CD8-positive, alpha-beta memory T cell (primary cell): Measurements from ENCODE around the gene CASP8. TPM values are rescaled to one million over a fixed set of nuclear protein-coding genes. Genes with fewer than 3 reads are reported as not detected.
"Not testable (repeated sequence)": the region's sequence is repeated elsewhere in the genome, so short reads cannot be mapped to it uniquely, and the experiment has no call there.

Experiments used
- CTCF ChIA-PET: fragments of 350-600 bp; sonication (Branson Sonifier 250); formaldehyde crosslinking; loops from one replicate; lab custom pipeline; 2021; ENCODE audit warnings: antibody characterized with exemption; lab: Charles Lee
- POLR2A ChIA-PET: fragments of 350-600 bp; sonication (Branson Sonifier 250); formaldehyde crosslinking; loops from one replicate; lab custom pipeline; 2021; ENCODE audit warnings: antibody characterized with exemption; lab: Charles Lee
- DNase-seq, 5 donors: peaks; one replicate each; pipeline versions ENCODE4 v3.0.0 to v3.0.0-alpha.2; 2020 to 2022; ENCODE audit warnings: mixed read lengths in 1 of 5
- H3K27ac ChIP-seq: one replicate; pipeline ENCODE4 v1.7.0; 2013; ENCODE audit warnings: low read depth, mild to moderate bottlenecking, low read length, moderate library complexity
- H3K27me3 ChIP-seq: 2 replicates; pipeline ENCODE4 v1.7.0; 2013; ENCODE audit warnings: low read length, mild to moderate bottlenecking; ENCODE audit not compliant: insufficient read depth, poor library complexity, severe bottlenecking
- H3K36me3 ChIP-seq: 2 replicates; pipeline ENCODE4 v1.7.0; 2013; ENCODE audit warnings: mild to moderate bottlenecking, low read length, moderate library complexity; ENCODE audit not compliant: insufficient read depth
- H3K4me1 ChIP-seq: 2 replicates; pipeline ENCODE4 v1.7.0; 2013; ENCODE audit warnings: mild to moderate bottlenecking, low read length, moderate library complexity; ENCODE audit not compliant: insufficient read depth
- H3K4me3 ChIP-seq: 2 replicates; pipeline ENCODE4 v1.7.0; 2013; ENCODE audit warnings: mild to moderate bottlenecking, low read length
- H3K9me3 ChIP-seq: 2 replicates; pipeline ENCODE4 v1.7.0; 2013; ENCODE audit warnings: mild to moderate bottlenecking, low read length
- H3K27ac Mint-ChIP-seq, 8 donors: one replicate each; pipeline ENCODE4 v1.8.0; 2020 to 2021; ENCODE audit warnings: mixed read lengths in 8 of 8, mild to moderate bottlenecking in 6 of 8, inconsistent platforms in 3 of 8, moderate library complexity in 3 of 8
- H3K27me3 Mint-ChIP-seq, 2 donors: one replicate each; pipeline ENCODE4 v1.8.0; 2020 to 2021; ENCODE audit warnings: mixed read lengths in 2 of 2, mild to moderate bottlenecking in 1 of 2, moderate library complexity in 1 of 2
- H3K36me3 Mint-ChIP-seq, 3 donors: one replicate each; pipeline ENCODE4 v1.8.0; 2020 to 2021; ENCODE audit warnings: mixed read lengths in 3 of 3, inconsistent platforms in 1 of 3, mild to moderate bottlenecking in 1 of 3
- H3K4me1 Mint-ChIP-seq, 3 donors: one replicate each; pipeline ENCODE4 v1.8.0; 2020 to 2021; ENCODE audit warnings: mixed read lengths in 3 of 3, inconsistent platforms in 1 of 3, mild to moderate bottlenecking in 1 of 3
- H3K4me3 Mint-ChIP-seq, 7 donors: one replicate each; pipeline ENCODE4 v1.8.0; 2020 to 2021; ENCODE audit warnings: mixed read lengths in 7 of 7, mild to moderate bottlenecking in 6 of 7, moderate library complexity in 4 of 7, inconsistent platforms in 2 of 7
- H3K9me3 Mint-ChIP-seq, 5 donors: one replicate each; pipeline ENCODE4 v1.8.0; 2020 to 2022; ENCODE audit warnings: mixed read lengths in 5 of 5, mild to moderate bottlenecking in 3 of 5, moderate library complexity in 2 of 5, inconsistent platforms in 1 of 5
- polyA plus RNA-seq: library from polyadenylated mRNA; unstranded; fragments of 300-500 nt; fragmentation: Illumina TruSeq; gene quantifications from one replicate; pipeline ENCODE4 v1.2.3, GENCODE V29; 2021
- total RNA-seq, 2 experiments: library from RNA; stranded (reverse); gene quantifications; one replicate each; pipeline ENCODE4 v1.2.3, GENCODE V29; 2021

Gene CASP8
- total and polyA plus RNA-seq, 3 experiments from 2014 or later, result 48.1 to 108 (median 55.5) TPM

DNA sequence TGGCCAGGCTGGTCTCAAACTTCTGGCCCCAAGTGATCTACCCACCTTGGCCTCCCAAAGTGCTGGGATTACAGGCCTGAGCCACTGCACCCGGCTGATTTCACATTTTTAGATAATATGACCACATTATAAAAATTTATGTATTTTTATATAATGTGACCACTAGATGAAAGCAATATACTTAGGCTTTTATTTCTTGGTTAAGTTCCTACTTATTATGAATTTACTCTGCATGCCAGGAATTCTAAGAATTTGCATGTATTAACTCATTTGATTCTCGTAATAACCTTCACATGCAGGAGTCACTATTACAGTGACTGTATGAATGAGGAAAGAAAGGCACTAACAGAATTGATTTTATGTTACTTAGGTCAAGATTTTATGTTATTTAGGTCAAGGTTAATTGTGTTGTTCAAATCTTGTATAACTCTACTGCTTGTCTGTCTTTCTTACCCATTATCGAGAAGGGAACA is 25.6 kb upstream of the CASP8 start:
- peaks cover 51% of the 10 kb centered on the region for H3K4me1 ChIP-seq
- CTCF ChIA-PET, result interaction anchor here (1.0 to 4.5 kb wide), 7 partner anchors 27 to 216 kb away, joined by 3 to 185 read pairs (median 19); partner anchors contain the start of genes CASP10 and CASP8
- H3K36me3 ChIP-seq, result peaks cover 2% of the 10 kb centered on the region
- H3K9me3 Mint-ChIP-seq, result no peaks in the 10 kb centered on the region
- H3K36me3 Mint-ChIP-seq, result peaks cover 14 to 36% (median 14%) of the 10 kb centered on the region in 3 donors
- DNase-seq, result no peak
- peak overlapping the region; percentile 81 for H3K4me3 ChIP-seq
- peak overlapping the region; percentile 8 to 99 (median 96) for H3K27ac Mint-ChIP-seq
- H3K4me1 Mint-ChIP-seq, result peaks cover 53 to 63% (median 59%) of the 10 kb centered on the region in 3 donors
- H3K9me3 ChIP-seq, result no peaks in the 10 kb centered on the region
- no peaks in the 10 kb centered on the region for H3K27me3 ChIP-seq
- H3K4me3 Mint-ChIP-seq, result peak overlapping the region; percentile 94 to 99 (median 97)
- peak overlapping the region; percentile 80 for H3K27ac ChIP-seq
- no peaks in the 10 kb centered on the region for H3K27me3 Mint-ChIP-seq
- POLR2A ChIA-PET, result interaction anchor here (1.0 to 3.0 kb wide), 3 partner anchors 24 to 26 kb away, joined by 3 to 35 read pairs (median 6); partner anchors contain the start of gene CASP8

DNA sequence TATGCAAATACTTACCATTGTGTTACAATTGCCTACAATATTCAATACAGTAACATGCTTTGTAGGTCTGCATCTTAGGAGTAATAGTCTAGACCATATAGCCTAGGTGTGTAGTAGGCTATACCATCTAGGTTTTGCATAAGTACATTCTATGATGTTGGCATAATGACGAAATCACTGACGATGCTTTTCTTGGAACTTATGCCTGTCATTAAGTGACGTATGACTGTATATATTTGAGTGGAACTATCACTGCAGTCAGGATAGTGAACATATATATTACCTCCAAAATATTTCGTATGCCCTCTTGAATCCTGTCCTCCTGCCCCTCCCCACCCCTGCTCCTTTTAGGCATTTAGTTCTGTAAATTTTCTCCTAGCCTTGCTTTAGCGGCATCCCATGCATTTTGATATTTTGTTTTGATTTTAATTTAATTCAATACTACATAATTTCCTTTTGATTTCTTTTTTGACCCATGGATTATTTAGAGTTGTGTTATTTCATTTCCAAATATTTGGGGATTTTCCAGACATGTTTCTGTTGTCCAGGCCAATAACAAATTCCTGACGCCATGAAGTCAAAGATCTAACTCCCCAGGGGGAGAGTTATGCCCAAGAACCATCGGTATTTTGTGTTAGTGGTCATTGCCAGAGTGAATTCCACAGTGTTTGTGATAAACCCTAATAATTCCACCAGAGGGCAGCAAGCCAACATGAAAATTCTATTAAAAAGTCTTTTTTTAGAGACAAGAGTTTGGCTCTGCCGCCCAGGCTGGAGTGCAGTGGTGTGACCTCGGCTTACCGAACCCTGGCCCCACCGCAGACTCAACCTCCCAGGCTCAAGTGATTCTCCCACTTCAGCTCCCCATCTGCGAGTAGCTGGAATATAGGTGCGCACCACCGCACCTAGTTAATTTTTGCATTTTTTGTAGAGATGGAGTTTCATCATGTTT is 24.2 kb upstream of the CASP8 start:
- Histone ChIP-seq H3K4me1 (peaks cover 51% of the 10 kb centered on the region), H3K4me3 (peak overlapping the region; percentile 81), H3K27ac (no peak overlapping the region), H3K27me3 (no peaks in the 10 kb centered on the region), H3K36me3 (peaks cover 6% of the 10 kb centered on the region), H3K9me3 (no peaks in the 10 kb centered on the region)
- POLR2A ChIA-PET, result interaction anchor here (0.7 to 2.2 kb wide), 5 partner anchors 24 to 372 kb away, joined by 3 to 22 read pairs (median 4); partner anchors contain the start of gene CASP8
- Mint-ChIP-seq H3K4me1 (peaks cover 62 to 75% (median 73%) of the 10 kb centered on the region in 3 donors), H3K36me3 (peaks cover 24 to 49% (median 27%) of the 10 kb centered on the region in 3 donors), H3K27me3 (no peaks in the 10 kb centered on the region), H3K9me3 (no peaks in the 10 kb centered on the region), H3K27ac (peak overlapping the region; percentile 83 to 98 (median 93)), H3K4me3 (peak overlapping the region; percentile 94 to 99 (median 97))
- DNase-seq, result peak in 4 of 5 donors; percentile 32 to 73 (median 64)
- CTCF ChIA-PET, result interaction anchor here (0.7 to 4.5 kb wide), 20 partner anchors 11 to 725 kb away, joined by 3 to 185 read pairs (median 5); partner anchors contain the start of gene CASP8

DNA sequence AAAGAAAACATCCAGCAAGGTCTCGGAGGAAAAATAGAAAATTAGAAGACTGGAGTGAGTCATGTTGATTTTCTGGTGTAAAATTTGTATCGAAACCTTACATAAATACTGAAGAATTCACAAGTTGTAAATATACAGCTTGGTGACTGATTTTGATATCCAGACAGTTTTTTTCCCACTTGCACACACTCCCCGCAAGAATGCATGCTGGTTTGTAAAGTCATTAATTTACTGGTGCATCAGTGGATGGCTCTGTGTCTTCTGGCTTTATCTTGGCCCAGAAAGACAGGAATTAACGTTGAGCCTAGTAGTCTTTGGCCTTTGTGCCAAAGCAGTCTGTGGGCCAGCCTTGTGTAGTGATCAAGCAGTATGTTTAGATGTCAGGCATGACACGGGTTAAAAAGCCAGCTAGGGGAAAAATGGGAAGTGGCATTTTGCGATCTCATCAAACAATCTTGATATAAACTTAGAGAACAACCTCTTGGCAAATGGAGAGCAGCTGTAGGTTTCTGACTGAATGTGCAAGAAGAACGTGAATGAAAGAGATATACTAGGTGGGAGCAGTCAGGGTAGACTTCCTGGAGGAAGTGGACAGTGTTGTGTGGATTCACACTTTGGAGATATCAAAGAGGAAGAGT is 22.7 kb upstream of the CASP8 start:
- no peak overlapping the region for H3K4me3 ChIP-seq
- peaks cover 38% of the 10 kb centered on the region for H3K4me1 ChIP-seq
- no peaks in the 10 kb centered on the region for H3K9me3 Mint-ChIP-seq
- peaks cover 6% of the 10 kb centered on the region for H3K36me3 ChIP-seq
- H3K4me1 Mint-ChIP-seq, result peaks cover 57 to 75% (median 69%) of the 10 kb centered on the region in 3 donors
- no peak overlapping the region for H3K27ac ChIP-seq
- POLR2A ChIA-PET, result interaction anchor here (0.7 to 2.2 kb wide), 4 partner anchors 11 to 165 kb away, joined by 3 to 22 read pairs (median 6); partner anchors contain the start of gene CASP8
- no peak for DNase-seq
- CTCF ChIA-PET, result interaction anchor here (0.8 to 2.5 kb wide), 6 partner anchors 16 to 130 kb away, joined by 3 to 72 read pairs (median 13); partner anchors contain the start of gene CASP8
- peaks cover 33 to 59% (median 34%) of the 10 kb centered on the region in 3 donors for H3K36me3 Mint-ChIP-seq
- H3K27me3 ChIP-seq, result no peaks in the 10 kb centered on the region
- H3K27me3 Mint-ChIP-seq, result no peaks in the 10 kb centered on the region
- peak overlapping the region in 7 of 8 donors; percentile 51 to 90 (median 72) for H3K27ac Mint-ChIP-seq
- peak overlapping the region in 5 of 7 donors; percentile 14 to 96 (median 21) for H3K4me3 Mint-ChIP-seq
- no peaks in the 10 kb centered on the region for H3K9me3 ChIP-seq

DNA sequence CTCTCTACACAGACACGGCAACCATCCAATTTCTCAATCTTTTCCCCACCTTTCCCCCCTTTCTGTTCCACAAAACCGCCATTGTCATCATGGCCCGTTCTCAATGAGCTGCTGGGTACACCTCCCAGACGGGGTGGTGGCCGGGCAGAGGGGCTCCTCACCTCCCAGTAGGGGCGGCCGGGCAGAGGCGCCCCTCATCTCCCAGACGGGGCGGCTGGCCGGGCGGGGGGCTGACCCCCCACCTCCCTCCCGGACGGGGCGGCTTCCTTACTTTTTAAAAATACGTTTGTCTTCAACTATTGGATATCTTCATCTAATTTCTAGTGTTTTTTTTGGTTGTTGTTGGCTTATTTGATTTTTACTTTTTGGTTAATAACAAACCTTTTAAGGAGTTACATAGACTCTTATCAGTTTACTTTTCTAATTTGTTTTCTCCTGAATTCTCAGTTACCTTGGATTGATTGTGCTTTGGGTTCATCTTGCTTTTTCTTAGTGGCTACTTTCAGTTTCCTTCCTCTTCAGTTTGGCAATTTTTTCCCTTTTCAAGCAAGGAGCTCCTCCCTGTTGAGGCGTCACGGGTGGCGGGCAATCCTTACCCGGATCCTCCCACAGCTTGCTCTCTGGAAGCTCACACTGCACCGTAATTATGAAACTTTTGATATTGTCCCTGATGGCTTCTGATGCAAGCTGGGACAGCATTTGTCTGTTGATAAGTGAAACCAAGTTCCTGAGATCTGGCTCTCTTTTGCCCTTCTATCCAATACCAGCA is 21.0 kb upstream of the CASP8 start:
- H3K4me1 Mint-ChIP-seq, result peaks cover 54 to 82% (median 78%) of the 10 kb centered on the region in 3 donors
- H3K9me3 ChIP-seq, H3K4me3 ChIP-seq, DNase-seq, POLR2A ChIA-PET, H3K27me3 ChIP-seq, H3K9me3 Mint-ChIP-seq, H3K36me3 ChIP-seq, CTCF ChIA-PET, H3K27me3 Mint-ChIP-seq, H3K27ac ChIP-seq: not testable (repeated sequence)
- peaks cover 33 to 51% (median 34%) of the 10 kb centered on the region in 3 donors for H3K36me3 Mint-ChIP-seq
- peak overlapping the region; percentile 19 to 94 (median 75) for H3K27ac Mint-ChIP-seq
- peaks cover 34% of the 10 kb centered on the region for H3K4me1 ChIP-seq
- H3K4me3 Mint-ChIP-seq, result peak overlapping the region in 3 of 7 donors; percentile 27 to 55 (median 48)

DNA sequence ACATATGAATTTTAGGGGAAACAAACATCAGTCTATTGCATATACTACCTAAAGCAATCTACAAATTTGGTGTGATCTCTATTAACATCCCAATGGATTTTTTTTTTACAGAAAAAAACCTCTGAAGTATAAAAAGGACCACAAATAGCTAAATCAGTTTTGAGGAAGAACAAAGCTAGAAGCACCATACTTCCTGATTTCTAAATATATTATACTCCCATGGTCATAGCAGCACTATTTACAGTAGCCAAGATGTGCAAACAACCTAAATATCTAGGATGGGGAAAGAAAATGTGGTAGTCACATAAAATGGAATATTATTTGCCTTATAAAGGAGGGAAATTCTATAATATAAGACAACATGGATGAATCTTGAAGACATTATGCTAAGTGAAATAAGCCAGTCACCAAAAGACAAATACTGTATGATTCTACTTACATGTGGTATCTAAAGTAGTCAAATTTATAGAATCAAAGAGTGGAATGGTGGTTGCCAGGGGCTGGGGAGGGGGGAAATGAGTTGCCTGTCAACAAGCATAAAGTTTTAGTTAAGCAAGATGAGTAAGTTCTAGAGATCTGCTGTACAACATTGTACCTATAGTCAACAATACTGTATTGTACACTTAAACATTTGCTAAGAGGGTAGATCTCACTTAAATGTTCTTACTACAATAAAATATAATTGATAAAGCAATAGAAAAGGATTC is 17.6 kb upstream of the CASP8 start:
- DNase-seq, result no peak
- Mint-ChIP-seq H3K4me3 (no peak overlapping the region), H3K27ac (peak overlapping the region in 7 of 8 donors; percentile 42 to 77 (median 56)), H3K4me1 (peaks cover 42 to 82% (median 78%) of the 10 kb centered on the region in 3 donors), H3K27me3 (no peaks in the 10 kb centered on the region), H3K36me3 (peaks cover 27 to 52% (median 28%) of the 10 kb centered on the region in 3 donors), H3K9me3 (no peaks in the 10 kb centered on the region)
- Histone ChIP-seq H3K36me3 (peaks cover 6% of the 10 kb centered on the region), H3K4me1 (peaks cover 14% of the 10 kb centered on the region), H3K27me3 (no peaks in the 10 kb centered on the region), H3K27ac (no peak overlapping the region), H3K9me3 (no peaks in the 10 kb centered on the region), H3K4me3 (no peak overlapping the region)
- CTCF ChIA-PET, result interaction anchor here (0.9 to 1.5 kb wide), 6 partner anchors 10 to 19 kb away, joined by 3 to 6 read pairs (median 3); partner anchors contain the start of gene CASP8
- POLR2A ChIA-PET, result interaction anchor here (0.6 to 0.9 kb wide), 4 partner anchors 125 to 461 kb away, joined by 3 to 7 read pairs (median 4); partner anchors contain the start of genes STRADB and TRAK2

DNA sequence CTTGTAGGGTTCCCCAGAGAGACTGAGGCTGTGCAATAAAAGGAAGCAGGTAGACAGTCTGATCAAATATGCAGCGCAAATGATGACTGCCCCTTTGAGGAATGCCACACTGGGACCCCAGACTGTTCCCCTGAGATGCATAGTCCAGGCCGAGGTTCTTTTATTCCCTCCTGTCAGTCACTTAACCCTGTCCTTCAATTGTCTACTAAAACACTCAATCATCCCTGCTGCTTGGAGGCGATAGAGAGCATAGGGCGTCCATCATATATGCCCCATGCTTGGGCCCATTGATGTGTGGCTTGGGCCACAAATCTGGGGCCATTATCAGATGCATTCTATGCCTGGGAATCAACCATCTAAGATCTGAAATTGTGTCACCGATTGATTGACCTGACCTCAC is 15.5 kb upstream of the CASP8 start:
- Mint-ChIP-seq H3K9me3 (no peaks in the 10 kb centered on the region), H3K27ac (peak overlapping the region in 7 of 8 donors; percentile 28 to 88 (median 48)), H3K4me1 (peaks cover 47 to 89% (median 86%) of the 10 kb centered on the region in 3 donors), H3K4me3 (no peak overlapping the region), H3K36me3 (peaks cover 26 to 47% (median 27%) of the 10 kb centered on the region in 3 donors), H3K27me3 (no peaks in the 10 kb centered on the region)
- Histone ChIP-seq H3K4me1 (peaks cover 21% of the 10 kb centered on the region), H3K4me3 (no peak overlapping the region), H3K27me3 (no peaks in the 10 kb centered on the region), H3K36me3 (peaks cover 3% of the 10 kb centered on the region), H3K9me3 (no peaks in the 10 kb centered on the region), H3K27ac (no peak overlapping the region)
- ChIA-PET CTCF (interaction anchor here (1.0 to 1.7 kb wide), 2 partner anchors 12 to 13 kb away, joined by 3 to 7 read pairs; no protein-coding TSS in a partner anchor), POLR2A (interaction anchor here (1.3 kb wide), 1 partner anchor 8 kb away, joined by 3 read pairs; no protein-coding TSS in a partner anchor)
- no peak for DNase-seq
